ENCODE data around the gene SLC10A1. TPM values are rescaled to one million over a fixed set of nuclear protein-coding genes. Genes with fewer than 3 reads are reported as not detected.

Gene SLC10A1
- total and polyA plus RNA-seq, 4 donors, result 1.1 to 77.3 (median 60.3) TPM

- H3K4me1 ChIP-seq (ENCODE audit: control insufficient read depth in 4 of 4, insufficient read depth in 4 of 4, low read length in 3 of 4), result peaks cover 8 to 39% (median 25%) of the 10 kb centered on the region in 4 donors
- no peaks in the 10 kb centered on the region for H3K27me3 ChIP-seq (ENCODE audit: control insufficient read depth in 4 of 4, insufficient read depth in 4 of 4, low read length in 3 of 4)
- no peak overlapping the region for H3K9ac ChIP-seq (ENCODE audit: low read depth in 1 of 2, low read length in 2 of 2)
- H3K36me3 ChIP-seq (ENCODE audit: control insufficient read depth in 4 of 4, insufficient read depth in 3 of 4, low read depth in 1 of 4, low read length in 3 of 4), result peaks cover 3 to 14% (median 9%) of the 10 kb centered on the region in 4 donors
- DNase-seq (ENCODE audit: low spot score), result no peak
- no peak for TF ChIP-seq REST (IDR thresholded peaks at IDR 0.05)
- TF ChIP-seq RAD21 (IDR thresholded peaks at IDR 0.05), result no peak
- H3K9me3 ChIP-seq (ENCODE audit: control insufficient read depth in 4 of 4, low read length in 3 of 4), result no peaks in the 10 kb centered on the region
- H3K4me3 ChIP-seq (ENCODE audit: low read depth in 1 of 3, low read length in 3 of 3), result no peak overlapping the region
- no peak overlapping the region for H3K27ac ChIP-seq (ENCODE audit: low read depth in 1 of 2, low read length in 2 of 2)
Measured at GRCh38 chr14:69789118-69789640, 7.9 kb downstream of the SLC10A1 start.

GRCh38 chr14:69786603-69787002, 10.4 kb downstream of the SLC10A1 start:
- no peak overlapping the region for H3K27ac ChIP-seq (ENCODE audit: low read depth in 1 of 2, low read length in 2 of 2)
- no peak for TF ChIP-seq ATF3 (IDR thresholded peaks at IDR 0.05)
- TF ChIP-seq RAD21 (IDR thresholded peaks at IDR 0.05), result no peak
- TF ChIP-seq EGR1 (IDR thresholded peaks at IDR 0.05; ENCODE audit: low read depth in 2 of 2), result no peak
- TF ChIP-seq SP1 (IDR thresholded peaks at IDR 0.05), result no peak
- TF ChIP-seq REST (IDR thresholded peaks at IDR 0.05), result no peak
- TF ChIP-seq NR2F2 (IDR thresholded peaks at IDR 0.05), result no peak
- no peak for TF ChIP-seq FOXA2 (IDR thresholded peaks at IDR 0.05)
- no peak for TF ChIP-seq FOXA1 (IDR thresholded peaks at IDR 0.05)
- TF ChIP-seq ZBTB33 (IDR thresholded peaks at IDR 0.05), result no peak
- TF ChIP-seq HNF4A (conservative IDR thresholded peaks at IDR 0.05), result no peak
- H3K4me3 ChIP-seq (ENCODE audit: low read depth in 1 of 3, low read length in 3 of 3), result no peak overlapping the region
- 83% methylated on average over 3 of the region's 3 CpGs for WGBS
- H3K27me3 ChIP-seq (ENCODE audit: control insufficient read depth in 4 of 4, insufficient read depth in 4 of 4, low read length in 3 of 4), result no peaks in the 10 kb centered on the region
- H3K9ac ChIP-seq (ENCODE audit: low read depth in 1 of 2, low read length in 2 of 2), result no peak overlapping the region
- no peak for DNase-seq (ENCODE audit: low spot score)
- peaks cover 0 to 29% (median 16%) of the 10 kb centered on the region in 4 donors for H3K4me1 ChIP-seq (ENCODE audit: control insufficient read depth in 4 of 4, insufficient read depth in 4 of 4, low read length in 3 of 4)
- no peaks in the 10 kb centered on the region for H3K9me3 ChIP-seq (ENCODE audit: control insufficient read depth in 4 of 4, low read length in 3 of 4)
- peaks cover 3 to 28% (median 20%) of the 10 kb centered on the region in 4 donors for H3K36me3 ChIP-seq (ENCODE audit: control insufficient read depth in 4 of 4, insufficient read depth in 3 of 4, low read depth in 1 of 4, low read length in 3 of 4)
